ENCODE data around the gene NAA80. TPM values are rescaled to one million over a fixed set of nuclear protein-coding genes. Genes with fewer than 3 reads are reported as not detected.
"Not testable (repeated sequence)": the region's sequence is repeated elsewhere in the genome, so short reads cannot be mapped to it uniquely, and the experiment has no call there.

NAA80 gene
- total RNA-seq, 1 experiment from 2014 or later, result 8.7 TPM

DNA sequence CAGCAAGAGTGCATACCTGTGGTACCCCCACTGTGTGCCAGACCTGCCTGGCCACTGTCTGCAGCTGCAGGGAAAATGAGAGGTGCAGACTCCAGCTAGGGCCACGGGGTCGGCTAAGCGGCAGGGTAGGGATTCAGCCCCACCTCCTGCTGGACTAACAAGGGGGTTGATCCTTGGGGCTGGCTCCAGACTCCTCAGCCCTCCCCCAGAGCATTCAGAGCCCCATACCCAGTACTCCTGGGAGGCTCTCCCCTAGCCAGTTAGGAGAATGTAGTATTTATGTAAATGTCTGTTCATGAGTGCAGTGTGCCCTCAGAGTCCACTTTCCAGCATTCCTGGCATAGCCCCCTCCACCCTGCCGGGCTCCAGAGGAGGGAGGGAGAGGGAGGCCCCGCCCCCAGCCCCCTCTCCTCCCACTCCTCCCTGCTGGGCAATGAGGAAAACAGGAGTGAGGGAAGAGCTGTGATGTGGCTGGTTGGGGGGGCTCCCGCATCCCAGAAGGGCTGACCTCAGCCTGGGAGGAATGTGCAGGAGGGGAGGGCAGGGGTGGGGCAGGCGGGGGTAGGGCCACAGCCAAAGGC lies 34.7 kb downstream of the NAA80 start:
- Histone ChIP-seq H3K4me2 (ENCODE audit: low read length) (peak overlapping the region; percentile 15), H3K27ac (ENCODE audit: low read length) (peak overlapping the region; percentile 52)
- POLR2A ChIA-PET (ENCODE audit: unreplicated experiment), result interaction anchor here (0.6 kb wide), 1 partner anchor 31 kb away, joined by 9 read pairs; no protein-coding TSS in a partner anchor

DNA sequence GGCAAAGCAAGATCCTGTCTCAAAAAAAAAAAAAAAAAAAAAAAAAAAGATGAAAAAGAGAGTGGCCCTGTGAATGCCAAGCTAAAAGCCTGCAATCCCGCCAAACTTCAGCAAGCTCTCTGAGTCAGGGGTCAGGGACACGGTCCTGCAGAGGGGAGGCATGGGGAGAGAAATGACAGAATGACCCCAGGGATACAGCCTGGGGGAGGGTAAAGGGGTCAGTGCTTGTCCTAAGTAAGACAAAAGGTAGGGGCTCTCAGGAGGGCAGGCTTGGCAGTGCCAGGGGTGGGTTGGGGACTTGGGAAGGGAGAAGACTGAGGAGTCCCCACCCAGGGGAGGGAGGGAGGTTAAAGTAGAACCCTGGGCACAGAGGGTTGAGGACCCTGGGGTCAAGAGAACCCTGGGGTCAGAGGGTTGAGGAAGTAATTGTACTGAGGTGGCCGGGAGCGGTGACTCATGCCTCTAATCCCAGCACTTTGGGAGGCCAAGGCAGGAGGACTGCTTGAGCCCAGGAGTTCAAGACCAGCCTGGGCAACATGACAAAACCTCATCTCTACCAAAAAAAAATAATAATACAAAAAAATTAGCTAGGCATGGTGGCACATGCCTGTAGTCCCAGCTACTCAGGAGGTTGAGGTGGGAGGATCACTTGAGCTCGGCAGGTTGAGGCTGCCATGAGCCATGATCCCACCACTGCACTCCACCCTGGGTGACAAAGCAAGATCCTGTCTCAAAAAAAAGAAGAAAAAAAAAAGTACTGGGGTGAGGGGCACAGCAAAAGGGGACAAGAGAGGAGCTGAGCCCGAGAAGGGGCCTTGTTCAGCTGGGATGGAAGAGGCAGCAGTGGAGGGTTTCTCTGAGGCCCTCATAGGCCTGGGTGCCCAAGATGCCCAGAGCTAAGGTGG lies 35.5 kb downstream of the NAA80 start:
- H3K9me3 ChIP-seq (ENCODE audit: low read length), result no peaks in the 10 kb centered on the region
- H3K9ac ChIP-seq (ENCODE audit: low read length), result 0 out of 2 replicates have a peak overlapping the region, but pooled peaks have one; percentile 4
- no peak overlapping the region for H3K4me3 ChIP-seq (ENCODE audit: low read length)
- ChIA-PET CTCF (interaction anchor here (0.6 to 1.1 kb wide), 4 partner anchors 17 to 69 kb away, joined by 3 to 8 read pairs (median 6); no protein-coding TSS in a partner anchor), POLR2A (ENCODE audit: unreplicated experiment) (no interaction called here)
- no peaks in the 10 kb centered on the region for H3K9me2 ChIP-seq (replicated peaks; ENCODE audit: low read length)
- BruUV-seq (replicated peaks), result no TSS peak
- peak overlapping the region; percentile 15 for H3K4me2 ChIP-seq (ENCODE audit: low read length)
- no peaks in the 10 kb centered on the region for H3K27me3 ChIP-seq (ENCODE audit: low read length)
- H3K79me2 ChIP-seq (ENCODE audit: low read length), result no peaks in the 10 kb centered on the region
- H3K36me3 ChIP-seq (ENCODE audit: low read depth, low read length), result no peaks in the 10 kb centered on the region
- no peaks in the 10 kb centered on the region for H4K20me1 ChIP-seq (ENCODE audit: low read length)
- DNase-seq (no peak), ATAC-seq (no peak)
- intact Hi-C loops (cut with micrococcal nuclease), result no loop called here
- H2AFZ ChIP-seq (ENCODE audit: low read length), result no peak overlapping the region
- TF ChIP-seq EZH2phosphoT487 (IDR thresholded peaks at IDR 0.05; ENCODE audit: borderline replicate concordance, low read length) (no peak), EZH2 (IDR thresholded peaks at IDR 0.05; ENCODE audit: low read length, unreplicated experiment) (no peak)
- no peaks in the 10 kb centered on the region for H3F3A ChIP-seq (ENCODE audit: low read length, unreplicated experiment)
- peak overlapping the region; percentile 52; the same call in 1 of the 2 replicates for H3K27ac ChIP-seq (ENCODE audit: low read length)
- H3K4me1 ChIP-seq (ENCODE audit: insufficient read depth, low read length), result peaks cover 38% of the 10 kb centered on the region

More for the DNA sequence above, 34.7 kb downstream of the NAA80 start:
- H3F3A ChIP-seq (ENCODE audit: low read length, unreplicated experiment), result no peaks in the 10 kb centered on the region
- no peaks in the 10 kb centered on the region for H4K20me1 ChIP-seq (ENCODE audit: low read length)
- CTCF ChIA-PET, result interaction anchor here (0.6 to 1.1 kb wide), 4 partner anchors 29 to 70 kb away, joined by 3 to 8 read pairs (median 4); partner anchors contain the start of gene GNAI2
- no peaks in the 10 kb centered on the region for H3K9me2 ChIP-seq (replicated peaks; ENCODE audit: low read length)
- H3K27me3 ChIP-seq (ENCODE audit: low read length), result no peaks in the 10 kb centered on the region
- peak; percentile 8 for ATAC-seq
- H3K36me3 ChIP-seq (ENCODE audit: low read depth, low read length), result no peaks in the 10 kb centered on the region
- no peak overlapping the region for H3K4me3 ChIP-seq (ENCODE audit: low read length)
- no peaks in the 10 kb centered on the region for H3K79me2 ChIP-seq (ENCODE audit: low read length)
- H3K9me3 ChIP-seq (ENCODE audit: low read length), result no peaks in the 10 kb centered on the region
- TF ChIP-seq EZH2 (IDR thresholded peaks at IDR 0.05; ENCODE audit: low read length, unreplicated experiment) (no peak), EZH2phosphoT487 (IDR thresholded peaks at IDR 0.05; ENCODE audit: borderline replicate concordance, low read length) (no peak)
- TF ChIP-seq, protein P1, sequence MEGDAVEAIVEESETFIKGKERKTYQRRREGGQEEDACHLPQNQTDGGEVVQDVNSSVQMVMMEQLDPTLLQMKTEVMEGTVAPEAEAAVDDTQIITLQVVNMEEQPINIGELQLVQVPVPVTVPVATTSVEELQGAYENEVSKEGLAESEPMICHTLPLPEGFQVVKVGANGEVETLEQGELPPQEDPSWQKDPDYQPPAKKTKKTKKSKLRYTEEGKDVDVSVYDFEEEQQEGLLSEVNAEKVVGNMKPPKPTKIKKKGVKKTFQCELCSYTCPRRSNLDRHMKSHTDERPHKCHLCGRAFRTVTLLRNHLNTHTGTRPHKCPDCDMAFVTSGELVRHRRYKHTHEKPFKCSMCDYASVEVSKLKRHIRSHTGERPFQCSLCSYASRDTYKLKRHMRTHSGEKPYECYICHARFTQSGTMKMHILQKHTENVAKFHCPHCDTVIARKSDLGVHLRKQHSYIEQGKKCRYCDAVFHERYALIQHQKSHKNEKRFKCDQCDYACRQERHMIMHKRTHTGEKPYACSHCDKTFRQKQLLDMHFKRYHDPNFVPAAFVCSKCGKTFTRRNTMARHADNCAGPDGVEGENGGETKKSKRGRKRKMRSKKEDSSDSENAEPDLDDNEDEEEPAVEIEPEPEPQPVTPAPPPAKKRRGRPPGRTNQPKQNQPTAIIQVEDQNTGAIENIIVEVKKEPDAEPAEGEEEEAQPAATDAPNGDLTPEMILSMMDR (conservative IDR thresholded peaks at IDR 0.05; ENCODE audit: low read depth, low read length), result no peak
- intact Hi-C loops (cut with micrococcal nuclease), result no loop called here
- BruUV-seq (replicated peaks), result no TSS peak
- DNase-seq, result peak; percentile 74
- H3K9ac ChIP-seq (ENCODE audit: low read length), result 0 out of 2 replicates have a peak overlapping the region, but pooled peaks have one; percentile 14
- no peak overlapping the region for H2AFZ ChIP-seq (ENCODE audit: low read length)
- peaks cover 46% of the 10 kb centered on the region for H3K4me1 ChIP-seq (ENCODE audit: insufficient read depth, low read length)

DNA sequence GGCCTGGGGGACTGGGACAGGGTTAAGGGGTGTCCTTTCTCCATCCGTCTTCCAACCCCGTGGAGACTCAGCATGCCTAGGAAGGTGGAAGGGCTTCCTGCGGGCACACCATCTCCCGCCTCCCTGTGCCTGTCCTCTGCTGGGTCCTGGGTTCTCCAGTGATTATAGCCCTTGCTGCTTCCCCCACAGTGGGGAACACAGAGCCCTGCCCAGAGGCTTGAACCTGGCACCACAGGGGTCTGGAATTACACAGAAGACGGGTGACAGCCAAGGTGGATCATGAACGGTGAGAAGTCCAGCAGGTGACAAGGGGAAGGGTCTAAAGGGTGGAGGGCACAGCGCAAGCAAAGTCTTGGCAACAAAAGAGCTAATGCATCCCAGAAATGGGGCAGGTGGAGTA lies 36.4 kb downstream of the NAA80 start:
- no peak overlapping the region for H3K4me2 ChIP-seq (ENCODE audit: low read length)
- H2AFZ ChIP-seq (ENCODE audit: low read length), result no peak overlapping the region
- no peaks in the 10 kb centered on the region; the same call in 1 of the 2 replicates for H3K36me3 ChIP-seq (ENCODE audit: low read depth, low read length)
- DNase-seq, result no peak
- H4K20me1 ChIP-seq (ENCODE audit: low read length), result no peaks in the 10 kb centered on the region
- H3K79me2 ChIP-seq (ENCODE audit: low read length), result no peaks in the 10 kb centered on the region
- no peaks in the 10 kb centered on the region for H3F3A ChIP-seq (ENCODE audit: low read length, unreplicated experiment)
- no peaks in the 10 kb centered on the region for H3K9me2 ChIP-seq (replicated peaks; ENCODE audit: low read length)
- no peaks in the 10 kb centered on the region for H3K27me3 ChIP-seq (ENCODE audit: low read length)
- H3K27ac ChIP-seq (ENCODE audit: low read length), result no peak overlapping the region
- no peaks in the 10 kb centered on the region for H3K9me3 ChIP-seq (ENCODE audit: low read length)
- H3K4me3 ChIP-seq (ENCODE audit: low read length), result no peak overlapping the region
- no peak for ATAC-seq
- CTCF ChIA-PET, result no interaction called here
- POLR2A ChIA-PET (ENCODE audit: unreplicated experiment), result no interaction called here
- H3K9ac ChIP-seq (ENCODE audit: low read length), result no peak overlapping the region
- no TSS peak for BruUV-seq (replicated peaks)
- peaks cover 33% of the 10 kb centered on the region for H3K4me1 ChIP-seq (ENCODE audit: insufficient read depth, low read length)
- TF ChIP-seq, protein P1 (conservative IDR thresholded peaks at IDR 0.05; ENCODE audit: low read depth, low read length), result no peak
- no peak for TF ChIP-seq EZH2 (IDR thresholded peaks at IDR 0.05; ENCODE audit: low read length, unreplicated experiment)
- no peak for TF ChIP-seq EZH2phosphoT487 (IDR thresholded peaks at IDR 0.05; ENCODE audit: borderline replicate concordance, low read length)
- intact Hi-C loops (cut with micrococcal nuclease), result no loop called here

DNA sequence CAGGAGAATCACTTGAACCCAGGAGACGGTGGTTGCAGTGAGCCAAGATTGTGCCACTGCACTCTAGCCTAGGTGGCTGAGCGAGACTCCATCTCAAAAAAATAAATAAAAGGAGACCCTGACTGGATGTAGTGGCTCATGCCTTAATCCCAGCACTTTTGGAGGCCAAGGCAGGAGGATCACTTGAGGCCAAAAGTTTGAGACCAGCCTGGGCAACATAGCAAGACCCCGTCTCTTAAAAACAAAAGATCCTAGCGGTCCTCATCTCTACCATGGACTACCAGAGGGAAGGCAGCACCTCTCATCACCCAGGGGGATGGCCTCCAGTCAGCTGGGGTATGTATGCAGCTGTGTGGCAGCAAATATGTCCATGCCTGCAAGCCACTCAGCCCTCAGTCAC lies 37.0 kb downstream of the NAA80 start:
- H3K9ac ChIP-seq (ENCODE audit: low read length); H3F3A ChIP-seq (ENCODE audit: low read length, unreplicated experiment); BruUV-seq (replicated peaks); H3K27ac ChIP-seq (ENCODE audit: low read length); H3K79me2 ChIP-seq (ENCODE audit: low read length); H3K9me3 ChIP-seq (ENCODE audit: low read length); H2AFZ ChIP-seq (ENCODE audit: low read length); ATAC-seq; H3K27me3 ChIP-seq (ENCODE audit: low read length); POLR2A ChIA-PET (ENCODE audit: unreplicated experiment); CTCF ChIA-PET; H3K4me2 ChIP-seq (ENCODE audit: low read length); H4K20me1 ChIP-seq (ENCODE audit: low read length); H3K9me2 ChIP-seq (replicated peaks; ENCODE audit: low read length); H3K4me3 ChIP-seq (ENCODE audit: low read length); intact Hi-C loops (cut with micrococcal nuclease); DNase-seq; H3K36me3 ChIP-seq (ENCODE audit: low read depth, low read length): not testable (repeated sequence)
- H3K4me1 ChIP-seq (ENCODE audit: insufficient read depth, low read length), result peaks cover 28% of the 10 kb centered on the region

Measured in PC-3 (cell line).